Measurements from ENCODE around the gene LTK. TPM values are rescaled to one million over a fixed set of nuclear protein-coding genes. Genes with fewer than 3 reads are reported as not detected.

LTK gene
- total and polyA plus RNA-seq, 2 donors (not counting 1 experiment from before 2014, with no cell fraction given): 4.4 to 9.7 TPM

DNA sequence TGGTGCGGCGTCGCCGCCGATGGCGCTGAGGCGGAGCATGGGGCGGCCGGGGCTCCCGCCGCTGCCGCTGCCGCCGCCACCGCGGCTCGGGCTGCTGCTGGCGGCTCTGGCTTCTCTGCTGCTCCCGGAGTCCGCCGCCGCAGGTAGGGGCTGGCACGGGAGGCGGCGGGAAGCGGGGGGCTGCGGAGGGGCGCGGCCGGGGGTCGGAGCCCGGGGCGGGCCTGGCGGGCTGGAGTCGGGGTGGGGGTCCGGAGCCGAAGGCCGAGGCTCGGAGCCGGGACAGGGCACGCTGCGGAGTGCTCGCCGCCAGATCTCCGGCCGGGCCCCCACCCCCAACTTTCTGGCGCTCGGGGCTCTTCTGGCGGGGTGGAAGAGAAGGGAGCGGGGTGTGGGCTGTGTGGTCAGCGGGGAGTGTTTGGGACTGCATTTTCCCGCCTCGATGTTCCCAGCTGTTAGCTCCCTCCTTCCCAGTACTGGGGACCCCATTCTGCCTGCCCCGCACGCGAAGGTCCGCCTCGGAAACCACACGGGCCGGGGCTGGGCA, 45.7 kb upstream of the LTK start:
- DNase-seq: no peak
- ATAC-seq (ENCODE audit: low read depth): no peak
- Histone ChIP-seq H3K27ac (ENCODE audit: low read length in 2 of 2) (no peak overlapping the region), H4K20me1 (ENCODE audit: control insufficient read depth, insufficient read depth, low read length, poor library complexity, severe bottlenecking) (peaks cover 4% of the 10 kb centered on the region), H3K36me3 (replicated peaks in 1 of 2; ENCODE audit: control extremely low read depth in 1 of 2, control insufficient read depth in 1 of 2, extremely low read depth in 1 of 2, insufficient read depth in 2 of 2, low read length in 1 of 2) (no peaks in the 10 kb centered on the region), H3K27me3 (replicated peaks in 1 of 4; ENCODE audit: control extremely low read depth in 1 of 4, control insufficient read depth in 3 of 4, insufficient read depth in 4 of 4, low read length in 3 of 4) (peaks cover 0 to 51% (median 15%) of the 10 kb centered on the region in 4 experiments), H3K9me3 (ENCODE audit: control extremely low read depth in 1 of 3, control insufficient read depth in 2 of 3, insufficient read depth in 1 of 3, low read length in 2 of 3) (peaks cover 0 to 8% (median 0%) of the 10 kb centered on the region in 3 donors), H3K4me1 (ENCODE audit: control insufficient read depth in 2 of 2, insufficient read depth in 2 of 2, low read length in 2 of 2) (peaks cover 20 to 25% of the 10 kb centered on the region in 2 donors), H3K79me2 (ENCODE audit: control insufficient read depth, insufficient read depth, low read length) (no peaks in the 10 kb centered on the region), H3K4me3 (ENCODE audit: control extremely low read depth in 1 of 5, extremely low read depth in 1 of 5, insufficient read depth in 1 of 5, low read depth in 2 of 5, low read length in 4 of 5) (peak overlapping the region in 3 of 5 experiments; percentile 40 to 65 (median 43)), H3K4me2 (replicated peaks; ENCODE audit: low read depth, low read length, poor library complexity, severe bottlenecking) (peak overlapping the region; percentile 93), H3K9ac (ENCODE audit: low read length) (peak overlapping the region; percentile 51), H2AFZ (ENCODE audit: insufficient read depth, low read depth, low read length, poor library complexity, severe bottlenecking) (peak overlapping the region; percentile 56)
- H3K4me3 Mint-ChIP-seq: peak overlapping the region; percentile 85
- peak overlapping the region; percentile 20 for H3K27ac Mint-ChIP-seq
- under 1% methylated on average over 53 of the region's 60 CpGs for WGBS (ENCODE audit: insufficient coverage)
- CTCF ChIA-PET: no interaction called here
- H3K4me1 Mint-ChIP-seq: peaks cover 24% of the 10 kb centered on the region
- H3K9me3 Mint-ChIP-seq (ENCODE audit: insufficient read depth): no peaks in the 10 kb centered on the region
- TF ChIP-seq, protein P1, sequence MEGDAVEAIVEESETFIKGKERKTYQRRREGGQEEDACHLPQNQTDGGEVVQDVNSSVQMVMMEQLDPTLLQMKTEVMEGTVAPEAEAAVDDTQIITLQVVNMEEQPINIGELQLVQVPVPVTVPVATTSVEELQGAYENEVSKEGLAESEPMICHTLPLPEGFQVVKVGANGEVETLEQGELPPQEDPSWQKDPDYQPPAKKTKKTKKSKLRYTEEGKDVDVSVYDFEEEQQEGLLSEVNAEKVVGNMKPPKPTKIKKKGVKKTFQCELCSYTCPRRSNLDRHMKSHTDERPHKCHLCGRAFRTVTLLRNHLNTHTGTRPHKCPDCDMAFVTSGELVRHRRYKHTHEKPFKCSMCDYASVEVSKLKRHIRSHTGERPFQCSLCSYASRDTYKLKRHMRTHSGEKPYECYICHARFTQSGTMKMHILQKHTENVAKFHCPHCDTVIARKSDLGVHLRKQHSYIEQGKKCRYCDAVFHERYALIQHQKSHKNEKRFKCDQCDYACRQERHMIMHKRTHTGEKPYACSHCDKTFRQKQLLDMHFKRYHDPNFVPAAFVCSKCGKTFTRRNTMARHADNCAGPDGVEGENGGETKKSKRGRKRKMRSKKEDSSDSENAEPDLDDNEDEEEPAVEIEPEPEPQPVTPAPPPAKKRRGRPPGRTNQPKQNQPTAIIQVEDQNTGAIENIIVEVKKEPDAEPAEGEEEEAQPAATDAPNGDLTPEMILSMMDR (IDR thresholded peaks at IDR 0.05): no peak
- no peak for TF ChIP-seq EZH2 (IDR thresholded peaks at IDR 0.05; ENCODE audit: borderline replicate concordance, insufficient read depth, low read depth, low read length, poor library complexity, severe bottlenecking)
- peaks cover 38% of the 10 kb centered on the region for H3K27me3 Mint-ChIP-seq
- POLR2A ChIA-PET: no interaction called here
- intact Hi-C loops (cut with micrococcal nuclease): loop anchor here (5.0 kb wide), 3 partner anchors 43 to 63 kb away; no protein-coding TSS in a partner anchor

Measured in B cell (primary cell).